RWPE2 (cell line): ENCODE results near the gene SNX24.
"Not testable (repeated sequence)": the region's sequence is repeated elsewhere in the genome, so short reads cannot be mapped to it uniquely, and the experiment has no call there.

ENCODE experiments used
- ATAC-seq: fragments of 200-7000 bp; cut with Tn5 transposase; 3 replicates; pipeline ENCODE4 v1.9.1; 2021; ENCODE audit warnings: low read depth
- DNase-seq: peaks from one replicate; pipeline ENCODE4 v3.0.0-alpha.2; 2020; ENCODE audit warnings: low spot score
- H3K27ac ChIP-seq: fragments of 450-650 bp; 2 replicates; pipeline ENCODE4 v1.5.1; 2017; ENCODE audit warnings: mild to moderate bottlenecking; ENCODE audit not compliant: poor library complexity, severe bottlenecking
- H3K27me3 ChIP-seq: fragments of 250-450 bp; sonication (Bioruptor Pico); 2 replicates; pipeline ENCODE4 v1.5.1; 2021; ENCODE audit warnings: mild to moderate bottlenecking, moderate library complexity; ENCODE audit not compliant: insufficient read depth, poor library complexity, severe bottlenecking
- H3K36me3 ChIP-seq: fragments of 250-450 bp; sonication (Bioruptor Pico); 2 replicates; pipeline ENCODE4 v1.5.1; 2020; ENCODE audit warnings: low read depth, mild to moderate bottlenecking, moderate library complexity
- H3K4me1 ChIP-seq: fragments of 250-450 bp; sonication (Bioruptor Pico); 2 replicates; pipeline ENCODE4 v1.5.1; 2021; ENCODE audit warnings: mild to moderate bottlenecking, moderate library complexity; ENCODE audit not compliant: insufficient read depth, poor library complexity, severe bottlenecking
- H3K4me3 ChIP-seq: fragments of 250-450 bp; sonication (Bioruptor Pico); 2 replicates; pipeline ENCODE4 v1.5.1; 2021; ENCODE audit warnings: mild to moderate bottlenecking, moderate library complexity; ENCODE audit not compliant: severe bottlenecking
- H3K9me3 ChIP-seq: fragments of 250-450 bp; sonication (Bioruptor Pico); 2 replicates; pipeline ENCODE4 v1.5.1; 2021; ENCODE audit warnings: mild to moderate bottlenecking, moderate library complexity; ENCODE audit not compliant: severe bottlenecking
- CTCF ChIP-seq: fragments of 450-650 bp; IDR thresholded peaks from one replicate; pipeline ENCODE4 v1.5.1; 2017; ENCODE audit warnings: mild to moderate bottlenecking, moderate library complexity; ENCODE audit not compliant: poor library complexity, severe bottlenecking

Gene SNX24

GRCh38 chr5:122959740-122960445, 114.5 kb downstream of the SNX24 start:
- no peak for TF ChIP-seq CTCF
- DNase-seq (no peak), ATAC-seq (no peak)
- peaks cover 3% of the 10 kb centered on the region for H3K9me3 ChIP-seq
- no peak overlapping the region for H3K27ac ChIP-seq
- no peak overlapping the region for H3K4me3 ChIP-seq
- H3K36me3 ChIP-seq, result no peaks in the 10 kb centered on the region
- no peaks in the 10 kb centered on the region for H3K27me3 ChIP-seq
- no peaks in the 10 kb centered on the region for H3K4me1 ChIP-seq

- Histone ChIP-seq H3K36me3 (no peaks in the 10 kb centered on the region), H3K27ac (no peak overlapping the region), H3K4me3 (no peak overlapping the region), H3K4me1 (no peaks in the 10 kb centered on the region), H3K27me3 (no peaks in the 10 kb centered on the region), H3K9me3 (no peaks in the 10 kb centered on the region)
- DNase-seq (no peak), ATAC-seq (no peak)
- TF ChIP-seq CTCF, result no peak
Observed at GRCh38 chr5:122963305-122963704, 117.9 kb downstream of the SNX24 start.

GRCh38 chr5:122965111-122965510, 119.7 kb downstream of the SNX24 start:
- ATAC-seq, result no peak
- no peaks in the 10 kb centered on the region for H3K9me3 ChIP-seq
- H3K36me3 ChIP-seq, result no peaks in the 10 kb centered on the region
- DNase-seq, result no peak
- TF ChIP-seq CTCF, result no peak
- H3K27me3 ChIP-seq, result no peaks in the 10 kb centered on the region
- no peaks in the 10 kb centered on the region for H3K4me1 ChIP-seq
- no peak overlapping the region for H3K4me3 ChIP-seq
- no peak overlapping the region for H3K27ac ChIP-seq

GRCh38 chr5:122967085-122967484, 121.7 kb downstream of the SNX24 start:
- Histone ChIP-seq H3K4me3 (no peak overlapping the region), H3K27me3 (no peaks in the 10 kb centered on the region), H3K36me3 (no peaks in the 10 kb centered on the region), H3K4me1 (peaks cover 3% of the 10 kb centered on the region), H3K9me3 (no peaks in the 10 kb centered on the region), H3K27ac (no peak overlapping the region)
- ATAC-seq (no peak), DNase-seq (no peak)
- TF ChIP-seq CTCF, result no peak

- H3K36me3 ChIP-seq, result no peaks in the 10 kb centered on the region
- no peak overlapping the region for H3K4me3 ChIP-seq
- peaks cover 3% of the 10 kb centered on the region for H3K4me1 ChIP-seq
- no peak overlapping the region for H3K27ac ChIP-seq
- H3K9me3 ChIP-seq, result no peaks in the 10 kb centered on the region
- TF ChIP-seq CTCF, result no peak
- DNase-seq (no peak), ATAC-seq (no peak)
- H3K27me3 ChIP-seq, result no peaks in the 10 kb centered on the region
Observed at GRCh38 chr5:122967625-122968024, 122.2 kb downstream of the SNX24 start.

- not testable (repeated sequence) for ATAC-seq, H3K27me3 ChIP-seq, H3K36me3 ChIP-seq, DNase-seq, H3K27ac ChIP-seq, H3K4me1 ChIP-seq, H3K4me3 ChIP-seq, H3K9me3 ChIP-seq
Observed at GRCh38 chr5:122968056-122968455, 122.6 kb downstream of the SNX24 start.
